IPS DF 6.9 (cell line): Measurements from ENCODE around the gene S100A10.

Experiments
- DNase-seq: peaks from one replicate; pipeline ENCODE4 v3.0.0-alpha.2; 2013; ENCODE audit warnings: low read depth, low spot score
- H3K27ac ChIP-seq: one replicate; pipeline ENCODE4 v1.5.1; 2013; ENCODE audit warnings: low read length, control low read depth
- H3K27me3 ChIP-seq: 2 replicates; pipeline ENCODE4 v1.6.1; 2013; ENCODE audit warnings: mild to moderate bottlenecking, low read length; ENCODE audit not compliant: control insufficient read depth, insufficient read depth
- H3K36me3 ChIP-seq: 2 replicates; pipeline ENCODE4 v1.6.1; 2013; ENCODE audit warnings: low read length; ENCODE audit not compliant: control insufficient read depth, insufficient read depth
- H3K4me1 ChIP-seq: 2 replicates; pipeline ENCODE4 v1.6.1; 2013; ENCODE audit warnings: low read length; ENCODE audit not compliant: control insufficient read depth, insufficient read depth
- H3K4me3 ChIP-seq: 2 replicates; pipeline ENCODE4 v1.5.1; 2013; ENCODE audit warnings: mild to moderate bottlenecking, low read length
- H3K9me3 ChIP-seq: 2 replicates; pipeline ENCODE4 v1.6.1; 2013; ENCODE audit warnings: low read length, inconsistent platforms; ENCODE audit not compliant: control insufficient read depth, insufficient read depth
- WGBS: extraction: QIAGEN DNeasy Blood & Tissue Kit; methylation state at CpG from one replicate; pipeline ENCODE4 v1.1.7; 2013; ENCODE audit warnings: mixed read lengths, missing lambda C conversion rate; ENCODE audit not compliant: insufficient read length, insufficient coverage; 5-methylcytosine and 5-hydroxymethylcytosine counted together

Gene S100A10

DNA sequence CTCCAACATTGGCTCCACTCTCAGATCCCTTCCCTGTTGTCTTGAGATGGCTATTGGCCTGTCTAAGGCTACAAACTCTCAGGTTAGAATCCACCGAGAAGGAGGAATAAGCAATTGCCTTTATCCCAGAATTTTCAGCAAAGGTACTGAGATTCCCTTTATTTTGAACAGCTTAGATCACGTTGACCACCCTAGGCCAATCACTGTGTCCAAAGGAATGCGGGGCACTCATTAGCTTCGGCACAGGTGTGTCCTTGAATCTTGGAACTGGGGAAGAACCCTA lies 36.2 kb upstream of the S100A10 start:
- no peak overlapping the region for H3K4me3 ChIP-seq
- no peaks in the 10 kb centered on the region for H3K9me3 ChIP-seq
- no peak for DNase-seq
- no CpG with 5 or more reads among the region's 4 CpGs for WGBS
- no peaks in the 10 kb centered on the region for H3K27me3 ChIP-seq
- H3K27ac ChIP-seq = no peak overlapping the region
- no peaks in the 10 kb centered on the region for H3K36me3 ChIP-seq
- peaks cover 2% of the 10 kb centered on the region; the same call in 1 of the 2 replicates for H3K4me1 ChIP-seq

DNA sequence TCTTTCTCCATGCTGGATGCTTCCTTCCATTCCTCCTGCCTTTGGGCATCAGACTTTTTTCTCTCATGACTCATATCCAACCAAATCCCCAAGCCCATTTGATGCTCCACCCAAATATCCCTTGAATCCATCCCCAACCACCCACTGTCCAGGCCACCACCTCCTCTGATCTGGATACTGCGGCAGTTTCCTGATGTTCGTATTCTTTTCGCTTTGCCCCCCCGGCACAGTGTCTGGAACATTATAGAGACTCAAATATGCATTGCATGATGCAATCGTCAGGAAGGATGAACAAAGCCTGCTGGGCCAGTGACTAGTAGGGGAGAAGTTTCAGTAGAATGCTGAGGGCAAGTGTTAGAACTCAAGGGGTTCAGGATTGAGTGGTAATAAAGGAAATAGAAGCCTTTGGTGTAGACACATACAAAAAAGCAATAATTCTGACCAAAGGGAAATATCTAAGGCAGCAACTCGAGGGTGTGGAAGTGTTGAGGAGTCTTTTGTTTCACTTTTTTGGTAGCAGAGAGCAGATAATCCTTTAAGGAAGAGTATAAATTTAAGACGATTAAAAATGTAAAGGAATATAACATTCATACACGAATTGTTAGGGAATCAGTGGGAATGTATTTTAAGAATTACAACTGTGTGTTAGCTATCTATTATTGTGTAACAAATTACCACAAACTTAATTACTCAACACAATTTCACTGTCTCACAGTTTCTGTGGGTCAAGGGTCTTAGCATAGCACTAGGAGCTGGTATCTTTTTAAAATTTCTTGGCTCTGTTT lies 35.7 kb upstream of the S100A10 start:
- H3K27me3 ChIP-seq = no peaks in the 10 kb centered on the region
- H3K9me3 ChIP-seq = no peaks in the 10 kb centered on the region
- H3K4me1 ChIP-seq = no peaks in the 10 kb centered on the region
- no peak overlapping the region for H3K4me3 ChIP-seq
- H3K27ac ChIP-seq = no peak overlapping the region
- WGBS = 100% methylated on average over 2 of the region's 8 CpGs
- DNase-seq = no peak
- no peaks in the 10 kb centered on the region for H3K36me3 ChIP-seq

- no peak for DNase-seq
- H3K27ac ChIP-seq = no peak overlapping the region
These were observed 33.2 kb upstream of the S100A10 start for GRCh38 chr1:152026895-152027294.

GRCh38 chr1:152024223-152024622 lies 30.6 kb upstream of the S100A10 start:
- no peak for DNase-seq
- no CpG with 5 or more reads among the region's 4 CpGs for WGBS

More at GRCh38 chr1:152026895-152027294, 33.2 kb upstream of the S100A10 start:
- H3K4me1 ChIP-seq = no peaks in the 10 kb centered on the region
- no peaks in the 10 kb centered on the region for H3K9me3 ChIP-seq
- H3K27me3 ChIP-seq = no peaks in the 10 kb centered on the region; the same call in 1 of the 2 replicates
- no CpG with 5 or more reads among the region's 3 CpGs for WGBS
- no peak overlapping the region for H3K4me3 ChIP-seq
- no peaks in the 10 kb centered on the region for H3K36me3 ChIP-seq

DNA sequence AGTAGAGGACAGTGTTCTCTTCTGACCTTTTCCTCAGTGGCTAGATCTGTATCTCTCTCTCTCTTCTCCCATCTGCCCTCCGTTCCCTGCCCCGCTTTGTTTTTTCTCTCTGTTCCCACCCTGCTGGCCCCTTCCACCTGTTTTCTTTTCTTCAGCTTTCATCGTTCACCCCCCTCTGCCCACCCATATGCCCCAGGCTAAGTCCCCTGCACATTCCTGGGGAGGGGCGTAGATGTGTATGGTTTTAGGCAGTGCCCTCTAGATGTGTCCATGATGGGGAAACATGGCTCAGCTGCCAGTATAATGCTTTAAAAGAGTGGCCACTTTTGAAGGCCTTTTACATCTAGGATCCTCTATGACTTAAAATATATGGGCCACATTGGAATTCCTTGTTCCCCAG lies 29.6 kb upstream of the S100A10 start:
- DNase-seq = no peak
- Histone ChIP-seq H3K4me1 (no peaks in the 10 kb centered on the region), H3K9me3 (no peaks in the 10 kb centered on the region), H3K27me3 (no peaks in the 10 kb centered on the region; the same call in 1 of the 2 replicates), H3K27ac (no peak overlapping the region), H3K4me3 (no peak overlapping the region), H3K36me3 (no peaks in the 10 kb centered on the region)
- no CpG with 5 or more reads among the region's 4 CpGs for WGBS

More at GRCh38 chr1:152024223-152024622, 30.6 kb upstream of the S100A10 start:
- Histone ChIP-seq H3K36me3 (no peaks in the 10 kb centered on the region), H3K4me1 (no peaks in the 10 kb centered on the region), H3K27me3 (no peaks in the 10 kb centered on the region; the same call in 1 of the 2 replicates), H3K27ac (no peak overlapping the region), H3K9me3 (no peaks in the 10 kb centered on the region), H3K4me3 (no peak overlapping the region)

- no peak overlapping the region for H3K4me3 ChIP-seq
- H3K9me3 ChIP-seq = no peaks in the 10 kb centered on the region
- no CpG with 5 or more reads among the region's 3 CpGs for WGBS
- H3K4me1 ChIP-seq = no peaks in the 10 kb centered on the region
- no peaks in the 10 kb centered on the region for H3K36me3 ChIP-seq
- no peaks in the 10 kb centered on the region; the same call in 1 of the 2 replicates for H3K27me3 ChIP-seq
- no peak for DNase-seq
- H3K27ac ChIP-seq = no peak overlapping the region
These were observed 28.8 kb upstream of the S100A10 start for GRCh38 chr1:152022474-152022873.

GRCh38 chr1:152021569-152021968 lies 27.9 kb upstream of the S100A10 start:
- no peak overlapping the region for H3K4me3 ChIP-seq
- no peaks in the 10 kb centered on the region for H3K4me1 ChIP-seq
- no peak overlapping the region for H3K27ac ChIP-seq
- H3K36me3 ChIP-seq = no peaks in the 10 kb centered on the region
- no peaks in the 10 kb centered on the region; the same call in 1 of the 2 replicates for H3K27me3 ChIP-seq
- no peaks in the 10 kb centered on the region for H3K9me3 ChIP-seq
- DNase-seq = no peak
- no CpG with 5 or more reads among the region's 7 CpGs for WGBS

DNA sequence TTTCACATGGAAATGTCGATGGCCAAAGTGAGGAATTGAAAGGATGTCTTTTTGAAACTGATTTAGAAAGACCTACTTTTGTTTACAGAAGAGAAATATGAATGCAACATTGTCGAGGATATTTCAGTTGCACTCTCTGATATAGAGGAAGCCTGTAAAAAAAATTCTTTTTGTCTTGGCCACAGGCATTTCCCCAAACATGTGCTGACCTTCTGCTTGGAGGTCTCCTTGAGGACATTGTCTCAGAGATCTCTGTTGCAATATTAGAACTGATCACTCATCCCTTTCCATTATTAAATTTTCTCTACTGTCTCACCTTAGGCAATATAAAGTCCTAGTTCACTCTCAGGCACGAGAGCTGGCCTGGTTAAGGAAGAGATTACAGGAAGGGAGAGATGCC lies 27.2 kb upstream of the S100A10 start:
- no peak overlapping the region for H3K27ac ChIP-seq
- H3K4me3 ChIP-seq = no peak overlapping the region
- H3K4me1 ChIP-seq = no peaks in the 10 kb centered on the region
- no peaks in the 10 kb centered on the region for H3K9me3 ChIP-seq
- H3K36me3 ChIP-seq = no peaks in the 10 kb centered on the region
- WGBS = no CpG with 5 or more reads among the region's 3 CpGs
- no peak for DNase-seq
- H3K27me3 ChIP-seq = no peaks in the 10 kb centered on the region; the same call in 1 of the 2 replicates

DNA sequence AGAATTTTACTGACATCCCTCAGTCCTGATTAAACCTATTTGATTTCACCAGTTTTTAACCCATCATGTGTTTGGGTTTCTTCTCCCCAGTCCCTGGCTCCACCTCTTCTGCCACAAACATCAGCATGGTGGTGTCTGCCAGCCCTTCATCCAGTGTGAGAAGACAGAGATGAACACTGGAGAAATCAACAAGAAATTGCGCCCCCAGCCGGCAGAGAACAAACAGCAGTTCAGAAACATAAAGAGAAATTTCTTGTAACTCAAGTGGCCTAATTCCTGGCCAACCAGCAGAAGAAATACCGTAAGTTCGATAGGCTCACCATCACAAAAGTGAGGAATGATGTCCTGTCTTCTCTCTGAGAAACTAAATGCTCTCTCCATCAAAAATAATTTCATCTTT lies 24.9 kb upstream of the S100A10 start:
- Histone ChIP-seq H3K9me3 (no peaks in the 10 kb centered on the region), H3K27me3 (no peaks in the 10 kb centered on the region; the same call in 1 of the 2 replicates), H3K4me1 (no peaks in the 10 kb centered on the region), H3K36me3 (no peaks in the 10 kb centered on the region), H3K4me3 (no peak overlapping the region), H3K27ac (no peak overlapping the region)
- no CpG with 5 or more reads among the region's 4 CpGs for WGBS
- no peak for DNase-seq

DNA sequence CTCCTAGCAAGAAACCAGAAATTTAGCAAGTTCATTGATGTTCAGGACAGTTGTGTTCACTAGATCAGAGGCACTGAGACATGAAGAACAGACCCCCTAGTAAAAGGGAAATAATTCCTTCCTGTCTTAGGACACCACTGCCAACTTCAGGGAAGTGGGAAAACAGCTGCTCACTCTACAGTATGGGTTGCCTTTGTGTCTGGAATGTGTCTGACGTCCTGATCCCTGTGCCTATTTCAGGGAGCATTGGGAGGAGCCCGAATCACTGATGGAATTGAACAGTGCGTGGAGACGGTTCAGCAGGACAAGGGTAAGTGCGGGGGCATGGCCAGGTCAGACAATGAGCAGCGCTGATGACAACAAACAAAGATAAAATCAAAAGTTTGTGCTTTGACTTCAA lies 22.1 kb upstream of the S100A10 start:
- Histone ChIP-seq H3K27ac (no peak overlapping the region), H3K9me3 (no peaks in the 10 kb centered on the region), H3K36me3 (no peaks in the 10 kb centered on the region), H3K27me3 (no peaks in the 10 kb centered on the region), H3K4me1 (no peaks in the 10 kb centered on the region), H3K4me3 (no peak overlapping the region)
- no CpG with 5 or more reads among the region's 6 CpGs for WGBS
- DNase-seq = no peak

DNA sequence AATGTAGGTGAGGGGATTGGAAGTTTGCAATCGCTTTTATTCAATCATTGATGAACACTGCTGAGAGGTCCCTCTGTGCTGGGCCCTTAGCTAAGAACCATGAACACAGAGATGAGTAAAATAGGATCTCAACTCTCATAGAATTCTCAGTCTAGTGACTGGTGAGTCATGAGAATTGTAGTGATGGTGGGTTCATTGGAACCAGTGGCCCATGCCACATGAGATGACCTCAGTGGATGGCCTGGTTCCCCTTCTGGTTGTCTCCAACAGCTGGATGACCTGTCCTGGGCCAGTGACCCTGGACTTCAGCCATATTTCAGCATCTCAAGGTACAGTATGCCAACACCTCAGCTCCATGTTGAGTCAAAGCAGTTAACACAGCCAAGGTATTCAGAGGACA lies 21.3 kb upstream of the S100A10 start:
- no peak for DNase-seq
- no peak overlapping the region for H3K27ac ChIP-seq
- no peak overlapping the region for H3K4me3 ChIP-seq
- no peaks in the 10 kb centered on the region for H3K4me1 ChIP-seq
- H3K27me3 ChIP-seq = no peaks in the 10 kb centered on the region
- no CpG with 5 or more reads among the region's 1 CpG for WGBS
- H3K36me3 ChIP-seq = no peaks in the 10 kb centered on the region
- no peaks in the 10 kb centered on the region for H3K9me3 ChIP-seq
